NK-92 treated with Interleukin-12 subunit alpha and Interleukin-12 subunit beta, amount 100 ng/mL, for 24 hours (cell line): Measurements from ENCODE around the gene NFATC1.

Source experiments
- DNase-seq: peaks from one replicate; lab custom pipeline; 2025; lab: John Stamatoyannopoulos, UW

NFATC1 gene

GRCh38 chr18:79405019-79405780 is 9.5 kb downstream of the NFATC1 start:
- DNase-seq = no peak

- no peak for DNase-seq
Observed at GRCh38 chr18:79405781-79406575, 10.2 kb downstream of the NFATC1 start.

GRCh38 chr18:79406708-79407107 is 11.0 kb downstream of the NFATC1 start:
- DNase-seq = no peak

GRCh38 chr18:79409313-79409712 is 13.6 kb downstream of the NFATC1 start:
- DNase-seq = no peak

- no peak for DNase-seq
Observed at GRCh38 chr18:79410171-79410641, 14.5 kb downstream of the NFATC1 start.

GRCh38 chr18:79410731-79411613 is 15.2 kb downstream of the NFATC1 start:
- DNase-seq = no peak

- DNase-seq = no peak
Observed at GRCh38 chr18:79411614-79412526, 16.1 kb downstream of the NFATC1 start.

GRCh38 chr18:79413025-79413424 is 17.3 kb downstream of the NFATC1 start:
- no peak for DNase-seq

GRCh38 chr18:79413426-79413825 is 17.7 kb downstream of the NFATC1 start:
- DNase-seq = no peak

- no peak for DNase-seq
Observed at GRCh38 chr18:79413901-79414300, 18.2 kb downstream of the NFATC1 start.

GRCh38 chr18:79416022-79416676 is 20.4 kb downstream of the NFATC1 start:
- DNase-seq = no peak

- DNase-seq = no peak
Observed at GRCh38 chr18:79416677-79417052, 20.9 kb downstream of the NFATC1 start.

- no peak for DNase-seq
Observed at GRCh38 chr18:79418236-79418635, 22.5 kb downstream of the NFATC1 start.

- no peak for DNase-seq
Observed at GRCh38 chr18:79418642-79419041, 22.9 kb downstream of the NFATC1 start.

GRCh38 chr18:79420033-79420745 is 24.5 kb downstream of the NFATC1 start:
- no peak for DNase-seq

GRCh38 chr18:79421275-79421857 is 25.6 kb downstream of the NFATC1 start:
- DNase-seq = no peak

- no peak for DNase-seq
Observed at GRCh38 chr18:79422022-79422782, 26.5 kb downstream of the NFATC1 start.

GRCh38 chr18:79422783-79423165 is 27.0 kb downstream of the NFATC1 start:
- no peak for DNase-seq
